ENCODE measurements around the gene SAV1.
"Not testable (repeated sequence)": the region's sequence is repeated elsewhere in the genome, so short reads cannot be mapped to it uniquely, and the experiment has no call there.

Gene SAV1

GRCh38 chr14:50664579-50664978 is 3.5 kb downstream of the SAV1 start:
- DNase-seq: not testable (repeated sequence)

GRCh38 chr14:50659327-50659974 is 8.7 kb downstream of the SAV1 start:
- DNase-seq: peak; percentile 27

- DNase-seq: peak; percentile 73
Measured at GRCh38 chr14:50658203-50658602, 9.9 kb downstream of the SAV1 start.

- no peak for DNase-seq
Measured at GRCh38 chr14:50657753-50658152, 10.4 kb downstream of the SAV1 start.

- no peak for DNase-seq
Measured at GRCh38 chr14:50656776-50657175, 11.3 kb downstream of the SAV1 start.

GRCh38 chr14:50649691-50650090 is 18.4 kb downstream of the SAV1 start:
- no peak for DNase-seq

- no peak for DNase-seq
Measured at GRCh38 chr14:50647753-50648152, 20.4 kb downstream of the SAV1 start.

GRCh38 chr14:50647282-50647681 is 20.8 kb downstream of the SAV1 start:
- DNase-seq: no peak

GRCh38 chr14:50635141-50635540 is 33.0 kb downstream of the SAV1 start:
- DNase-seq: no peak

GRCh38 chr14:50633954-50634353 is 34.2 kb downstream of the SAV1 start:
- DNase-seq: no peak

- DNase-seq: no peak
Measured at GRCh38 chr14:50631408-50631821, 36.7 kb downstream of the SAV1 start.

GRCh38 chr14:50624947-50625346 is 43.2 kb downstream of the SAV1 start:
- DNase-seq: not testable (repeated sequence)

- DNase-seq: no peak
Measured at GRCh38 chr14:50624447-50624846, 43.7 kb downstream of the SAV1 start.

- DNase-seq: no peak
Measured at GRCh38 chr14:50622978-50623377, 45.1 kb downstream of the SAV1 start.

- peak; percentile 55 for DNase-seq
Measured at GRCh38 chr14:50620341-50620740, 47.8 kb downstream of the SAV1 start.

GRCh38 chr14:50619569-50620141 is 48.5 kb downstream of the SAV1 start:
- peak; percentile 48 for DNase-seq

GRCh38 chr14:50616275-50616674 is 51.8 kb downstream of the SAV1 start:
- DNase-seq: no peak

- no peak for DNase-seq
Measured at GRCh38 chr14:50615552-50615951, 52.6 kb downstream of the SAV1 start.

GRCh38 chr14:50615056-50615455 is 53.0 kb downstream of the SAV1 start:
- DNase-seq: no peak

- no peak for DNase-seq
Measured at GRCh38 chr14:50612806-50613205, 55.3 kb downstream of the SAV1 start.

- no peak for DNase-seq
Measured at GRCh38 chr14:50610465-50610864, 57.6 kb downstream of the SAV1 start.

- no peak for DNase-seq
Measured at GRCh38 chr14:50608302-50608851, 59.7 kb downstream of the SAV1 start.

- no peak for DNase-seq
Measured at GRCh38 chr14:50607761-50608160, 60.3 kb downstream of the SAV1 start.

GRCh38 chr14:50607181-50607580 is 60.9 kb downstream of the SAV1 start:
- DNase-seq: no peak

GRCh38 chr14:50606468-50606867 is 61.6 kb downstream of the SAV1 start:
- no peak for DNase-seq
